ENCODE measurements around the gene ZC3HAV1L.

DNA sequence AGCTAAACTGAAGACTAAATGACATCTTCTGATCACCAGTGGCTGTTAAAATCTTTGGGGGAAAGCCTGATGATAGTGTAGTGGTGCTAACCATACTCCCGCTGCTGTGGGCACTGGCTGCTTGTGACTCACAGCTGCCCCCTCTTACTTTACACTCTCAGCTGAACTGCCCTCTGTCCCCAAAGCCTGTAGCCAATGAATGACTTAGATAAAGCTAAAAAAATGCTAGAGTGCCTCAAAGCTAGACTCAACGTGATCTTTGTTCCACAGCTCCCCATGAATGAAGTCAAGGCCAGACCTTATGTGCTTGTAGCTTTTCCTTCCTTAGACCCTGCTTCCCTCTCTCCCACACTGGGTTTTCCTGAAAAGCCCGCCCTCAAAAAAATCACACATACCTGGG, 6.5 kb downstream of the ZC3HAV1L start:
- TF ChIP-seq EP300 (IDR thresholded peaks at IDR 0.05) (no peak), CTCF (IDR thresholded peaks at IDR 0.05) (no peak), POLR2A (IDR thresholded peaks at IDR 0.05; ENCODE audit: low read depth) (no peak)

Data from esophagus muscularis mucosa (tissue), 4 donors.